Activated CD4-positive, alpha-beta T cell treated with anti-CD3 and anti-CD28 coated beads for 4 hours (primary cell): Measurements from ENCODE around the gene RIMBP2.
"Not testable (repeated sequence)": the region's sequence is repeated elsewhere in the genome, so short reads cannot be mapped to it uniquely, and the experiment has no call there.

ENCODE experiments used
- DNase-seq, 2 donors: peaks; one replicate each; pipeline ENCODE4 v3.0.0-alpha.2; 2020

RIMBP2 gene

GRCh38 chr12:130738403-130738802, 22.3 kb upstream of the RIMBP2 start:
- DNase-seq, result not testable (repeated sequence)

DNA sequence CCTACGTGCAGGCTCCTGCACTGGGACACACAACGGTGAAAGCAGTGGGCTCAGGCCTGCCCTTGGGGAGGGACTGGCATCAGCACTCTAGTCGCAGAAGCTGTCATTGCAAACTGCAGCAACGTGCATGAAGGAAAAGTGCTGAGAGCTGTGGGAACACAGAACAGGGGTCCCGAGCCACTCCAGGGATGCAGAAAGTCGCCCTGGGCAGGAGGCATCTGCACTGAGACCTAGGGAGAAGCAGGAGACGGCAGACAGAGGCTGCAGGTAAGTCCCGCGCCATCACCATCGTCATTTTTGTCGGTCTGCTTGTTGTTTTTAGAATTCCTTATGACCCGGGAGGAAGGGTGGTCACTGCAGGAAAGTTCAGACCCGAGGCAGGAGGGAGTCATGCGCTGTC, 21.6 kb upstream of the RIMBP2 start:
- DNase-seq, result no peak

- DNase-seq, result no peak
Observed at GRCh38 chr12:130729344-130729743, 13.2 kb upstream of the RIMBP2 start.

GRCh38 chr12:130728158-130729058, 12.3 kb upstream of the RIMBP2 start:
- DNase-seq, result no peak

DNA sequence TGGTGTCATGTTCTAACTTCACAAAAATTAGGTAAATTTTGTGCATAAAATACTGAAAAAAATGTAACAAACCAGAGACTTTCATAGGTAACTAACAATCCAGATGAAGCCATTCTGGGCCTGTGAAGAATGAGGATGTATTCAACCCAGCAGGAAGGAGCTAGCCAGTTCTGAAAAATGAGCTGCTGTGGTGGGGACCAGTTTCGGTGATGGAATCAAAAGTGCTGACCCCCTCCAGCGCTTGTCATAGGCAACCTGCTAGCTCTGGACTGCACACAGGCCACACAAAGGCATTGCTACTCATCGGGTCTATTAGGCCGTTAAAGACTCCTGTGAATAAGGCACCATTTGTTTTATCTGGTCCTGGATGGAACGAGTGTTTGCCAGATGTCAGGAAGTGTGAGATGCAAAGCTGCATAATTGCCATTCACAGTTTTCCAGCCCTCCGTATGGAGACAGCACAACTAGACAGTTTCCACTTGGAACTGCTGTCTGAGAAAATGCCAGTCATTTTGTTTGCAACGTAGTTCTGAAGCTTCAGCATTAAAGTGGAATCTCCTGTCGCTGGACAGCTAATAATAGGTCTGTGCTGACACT, 3.3 kb upstream of the RIMBP2 start:
- no peak for DNase-seq

DNA sequence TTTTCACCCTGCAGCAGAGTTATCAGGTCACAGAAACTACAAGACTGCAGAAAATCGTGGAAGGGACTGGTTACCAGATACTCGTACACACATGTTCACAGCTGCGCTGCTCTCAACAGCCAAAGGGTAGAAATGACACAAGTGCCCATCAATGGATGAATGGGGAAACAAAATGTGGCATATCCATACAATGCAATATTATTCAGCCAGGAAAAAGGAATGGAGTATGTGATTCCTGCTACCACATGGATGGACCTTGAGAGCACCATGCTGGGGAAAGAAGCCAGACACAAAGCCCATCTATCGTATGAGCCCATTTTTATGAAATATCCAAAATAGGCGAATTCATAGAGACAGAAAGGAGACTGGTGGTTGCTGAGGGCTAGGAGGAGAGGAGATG, 1.7 kb upstream of the RIMBP2 start:
- no peak for DNase-seq

DNA sequence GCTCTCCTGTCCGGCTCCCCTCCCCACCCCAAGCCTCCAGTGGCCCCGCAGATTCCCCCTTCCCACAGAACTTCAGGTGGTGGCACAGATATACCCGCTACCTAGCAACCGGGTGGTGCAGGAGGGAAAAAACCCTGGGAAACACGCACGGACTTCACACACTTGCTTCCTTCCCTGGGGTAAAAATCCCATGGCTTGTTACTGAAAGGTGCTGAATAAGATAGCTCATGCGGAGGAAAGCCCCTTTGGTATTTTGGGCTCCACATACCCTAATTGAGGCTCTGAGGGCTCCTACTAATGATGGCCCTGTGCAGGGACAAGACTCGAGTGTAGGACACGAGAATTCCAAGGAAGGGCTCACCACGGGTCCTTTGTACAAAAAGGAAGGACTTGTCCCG, 869 bp upstream of the RIMBP2 start:
- DNase-seq, result no peak

DNA sequence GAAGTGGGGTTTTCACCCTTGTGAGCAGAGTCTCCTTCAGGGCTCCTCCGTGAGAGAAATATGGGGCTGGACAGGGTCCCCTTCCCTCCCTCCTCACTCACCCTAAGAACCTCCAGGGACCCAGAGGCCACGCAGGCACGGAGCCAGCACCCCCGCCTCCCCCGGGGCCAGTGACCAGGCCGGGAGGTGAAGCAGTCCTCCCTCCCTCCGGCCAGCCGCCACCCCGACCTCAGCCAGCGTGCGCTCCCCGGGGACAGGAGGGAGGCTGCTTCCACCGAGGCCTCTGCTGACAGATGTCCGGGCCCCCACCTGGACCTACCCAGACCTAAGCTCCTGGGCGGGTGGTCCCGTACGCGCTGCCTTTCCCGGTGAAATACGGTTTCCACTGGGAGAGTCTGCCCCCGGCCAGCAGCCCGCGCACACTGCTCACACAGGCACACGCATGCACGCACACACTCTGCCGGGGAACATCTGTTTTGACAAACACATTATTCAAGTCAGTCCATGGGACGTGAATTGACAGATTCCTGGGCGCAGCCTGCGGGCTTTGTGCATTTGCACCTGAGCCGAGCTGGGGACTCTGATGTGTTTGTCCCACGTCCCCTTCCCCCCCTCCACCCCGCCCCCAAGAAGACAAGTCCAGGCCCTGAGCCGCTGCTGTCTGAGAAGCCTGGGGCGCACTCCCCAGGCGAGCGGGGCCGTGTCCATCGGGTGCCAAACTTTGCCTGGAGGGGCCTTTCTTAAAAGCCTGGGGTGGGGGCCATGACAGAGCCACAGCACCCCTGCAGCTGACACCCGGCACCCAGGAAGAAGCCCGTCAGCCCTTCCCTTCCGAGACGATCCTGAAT, 725 bp downstream of the RIMBP2 start:
- DNase-seq, result no peak

- no peak for DNase-seq
Observed at GRCh38 chr12:130714591-130715149, 1.4 kb downstream of the RIMBP2 start.

GRCh38 chr12:130714091-130714590, 2.0 kb downstream of the RIMBP2 start:
- no peak for DNase-seq

DNA sequence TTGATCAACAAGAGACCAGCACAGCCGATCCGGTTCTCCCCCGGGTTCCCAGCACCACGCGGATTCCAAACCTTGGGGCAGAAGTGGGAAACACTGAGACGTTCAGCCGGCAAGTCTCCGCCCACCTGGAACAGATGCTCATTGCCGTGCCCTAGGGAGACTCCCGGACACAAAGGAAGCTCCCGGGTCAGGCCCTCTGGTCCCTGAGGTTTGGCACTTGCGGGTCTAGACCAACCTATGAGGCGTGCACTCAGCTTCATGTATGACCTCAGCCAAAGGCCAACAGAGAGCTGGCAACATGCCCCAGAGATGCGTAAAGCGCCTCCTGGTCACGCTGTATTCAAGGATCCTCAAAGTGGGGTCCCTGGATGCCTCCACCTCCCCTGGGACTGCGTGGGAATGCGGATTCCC, 2.5 kb downstream of the RIMBP2 start:
- no peak for DNase-seq

DNA sequence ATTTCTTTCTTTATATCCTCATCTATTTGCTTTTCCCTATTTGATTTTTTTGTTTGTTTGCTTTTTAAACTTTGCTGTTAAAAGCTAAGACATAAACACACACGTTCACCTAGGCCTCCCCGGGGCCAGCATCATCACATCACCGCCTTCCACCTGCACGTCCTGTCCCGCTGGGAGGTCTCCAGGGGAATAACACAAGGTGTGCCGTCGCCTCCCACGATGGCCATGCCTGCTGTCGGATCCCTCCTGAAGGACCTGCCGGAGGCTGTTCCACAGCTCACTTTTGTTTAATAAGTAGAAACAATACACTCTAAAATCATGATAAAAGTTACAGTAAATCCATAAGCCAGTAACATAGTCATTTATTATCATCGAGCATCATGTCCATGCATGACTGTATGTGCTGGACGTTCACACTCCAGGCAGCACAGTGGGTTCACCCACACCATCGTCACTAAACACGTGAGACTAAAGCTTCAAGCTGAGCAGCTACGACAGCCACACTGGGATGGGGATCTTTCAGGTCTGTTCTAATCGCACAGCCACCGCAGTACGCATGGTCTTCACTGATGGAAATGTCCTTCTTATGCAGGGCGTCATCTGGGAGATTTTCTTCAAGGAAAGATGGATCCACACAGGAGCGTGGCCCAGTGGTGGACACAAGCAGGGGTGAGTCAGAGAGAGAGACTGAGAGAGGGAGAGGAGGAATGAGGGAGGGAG, 3.6 kb downstream of the RIMBP2 start:
- DNase-seq, result no peak

GRCh38 chr12:130711756-130712155, 4.3 kb downstream of the RIMBP2 start:
- DNase-seq, result no peak

- DNase-seq, result no peak
Observed at GRCh38 chr12:130710733-130711080, 5.4 kb downstream of the RIMBP2 start.

DNA sequence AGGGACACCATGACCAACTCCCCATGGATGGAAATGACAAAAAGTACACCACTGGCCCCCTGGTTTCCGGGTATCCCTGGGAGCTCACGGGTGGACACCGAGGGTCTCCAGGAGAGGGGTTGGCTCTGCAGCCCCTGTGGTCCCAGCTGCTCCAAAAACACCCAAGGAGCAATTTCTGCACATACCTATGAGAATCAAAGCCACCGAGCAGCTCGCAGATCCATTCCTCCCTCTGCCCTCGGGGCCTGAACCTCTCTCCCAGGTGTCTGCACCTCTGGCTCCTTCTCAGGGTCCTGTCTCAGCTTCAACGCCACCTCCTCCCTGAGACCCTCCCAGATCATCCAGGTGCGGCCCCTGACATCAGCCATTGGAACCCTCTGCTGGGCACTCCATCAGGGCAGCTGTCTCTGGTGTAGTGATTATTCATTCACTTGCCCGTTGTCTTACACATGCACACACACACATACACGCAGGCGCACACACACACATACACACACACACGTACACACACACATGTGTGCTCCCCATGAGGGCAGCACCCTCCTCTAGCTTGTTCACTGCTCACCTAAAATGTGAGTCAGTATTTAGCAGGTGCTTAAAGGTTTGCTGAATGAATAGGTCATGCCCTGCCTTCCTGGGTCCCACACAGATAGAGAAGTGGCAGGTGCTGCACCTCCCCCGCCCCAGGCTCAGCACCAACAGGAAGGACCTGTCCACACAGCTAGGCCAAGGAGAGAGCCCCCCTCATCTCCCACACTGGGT, 5.9 kb downstream of the RIMBP2 start:
- DNase-seq, result no peak

GRCh38 chr12:130709151-130709970, 6.7 kb downstream of the RIMBP2 start:
- no peak for DNase-seq

- no peak for DNase-seq
Observed at GRCh38 chr12:130708648-130709047, 7.5 kb downstream of the RIMBP2 start.

GRCh38 chr12:130707571-130707891, 8.6 kb downstream of the RIMBP2 start:
- no peak for DNase-seq

DNA sequence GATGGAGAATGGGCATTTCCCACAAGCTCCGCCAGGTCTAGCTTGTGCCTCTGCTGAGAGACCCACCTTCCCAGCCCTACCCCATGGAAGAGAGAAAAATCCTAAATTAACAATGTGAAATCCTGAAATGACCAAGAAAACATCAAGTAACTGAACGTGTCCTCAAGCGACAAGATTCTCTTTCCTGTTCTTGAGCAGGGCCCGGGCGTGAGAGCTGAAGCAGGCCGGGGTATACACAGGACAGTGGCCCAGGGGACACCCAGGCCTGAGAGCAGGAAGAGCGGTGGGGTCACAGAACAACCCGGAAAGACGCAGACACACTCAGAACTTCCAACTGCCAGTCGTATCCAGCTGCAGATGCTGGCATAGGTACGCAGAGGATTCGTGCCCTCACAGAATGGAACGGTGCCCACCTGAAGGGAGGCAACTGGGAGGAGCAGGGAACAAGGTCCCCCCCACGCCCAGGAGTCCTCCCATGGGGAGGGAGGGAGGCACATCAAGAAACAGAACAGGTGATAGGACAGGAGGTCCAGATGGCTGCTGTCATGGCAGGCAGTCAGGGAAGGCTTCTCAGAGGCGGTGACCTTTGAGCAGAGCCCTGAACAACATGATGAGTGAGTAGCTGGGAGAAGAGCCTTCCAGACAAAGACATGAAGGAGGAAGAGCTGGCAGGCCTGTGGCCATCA, 9.1 kb downstream of the RIMBP2 start:
- DNase-seq, result no peak

GRCh38 chr12:130706311-130706710, 9.8 kb downstream of the RIMBP2 start:
- no peak for DNase-seq
